Measurements from ENCODE around the gene IER3.
"Not testable (repeated sequence)": the region's sequence is repeated elsewhere in the genome, so short reads cannot be mapped to it uniquely, and the experiment has no call there.

IER3 gene

GRCh38 chr6:30767944-30768301 is 23.6 kb upstream of the IER3 start:
- no peak for DNase-seq

- no peak for DNase-seq
These were observed 23.0 kb upstream of the IER3 start for GRCh38 chr6:30767158-30767943.

GRCh38 chr6:30766461-30767157 is 22.3 kb upstream of the IER3 start:
- no peak for DNase-seq

- DNase-seq = not testable (repeated sequence)
These were observed 21.1 kb upstream of the IER3 start for GRCh38 chr6:30765495-30765894.

GRCh38 chr6:30764490-30765043 is 20.2 kb upstream of the IER3 start:
- DNase-seq = not testable (repeated sequence)

GRCh38 chr6:30763618-30764489 is 19.5 kb upstream of the IER3 start:
- peak in 1 of 2 experiments; percentile 26 for DNase-seq

GRCh38 chr6:30763155-30763617 is 18.8 kb upstream of the IER3 start:
- no peak for DNase-seq

GRCh38 chr6:30761791-30762429 is 17.6 kb upstream of the IER3 start:
- no peak for DNase-seq

- no peak for DNase-seq
These were observed 16.2 kb upstream of the IER3 start for GRCh38 chr6:30760549-30760948.

GRCh38 chr6:30759575-30760239 is 15.4 kb upstream of the IER3 start:
- no peak for DNase-seq

GRCh38 chr6:30757261-30757904 is 13.0 kb upstream of the IER3 start:
- DNase-seq = no peak

GRCh38 chr6:30756405-30757003 is 12.2 kb upstream of the IER3 start:
- not testable (repeated sequence) for DNase-seq

GRCh38 chr6:30754631-30755030 is 10.3 kb upstream of the IER3 start:
- DNase-seq = no peak

- peak; percentile 73 to 75 for DNase-seq
These were observed 8.0 kb upstream of the IER3 start for GRCh38 chr6:30752157-30752927.

- no peak for DNase-seq
These were observed 6.0 kb upstream of the IER3 start for GRCh38 chr6:30750379-30750668.

- DNase-seq = no peak
These were observed 5.4 kb upstream of the IER3 start for GRCh38 chr6:30749554-30750378.

- no peak for DNase-seq
These were observed 4.6 kb upstream of the IER3 start for GRCh38 chr6:30748851-30749540.

GRCh38 chr6:30747902-30748769 is 3.8 kb upstream of the IER3 start:
- no peak for DNase-seq
